A673 (cell line): ENCODE data around the gene ZNF740. TPM values are rescaled to one million over a fixed set of nuclear protein-coding genes. Genes with fewer than 3 reads are reported as not detected.

Experiments
- Bru-seq: library from RNA; stranded (reverse); fragments of 400-500 nt; gene quantifications from one replicate; lab custom pipeline; 2021; lab: Mats Ljungman, UMichigan
- BruChase-seq, 2 experiments: library from RNA; stranded (reverse); fragments of 400-500 nt; gene quantifications; one replicate each; lab custom pipeline; 2021; lab: Mats Ljungman, UMichigan
- BruUV-seq: library from RNA; stranded (reverse); fragments of 400-500 nt; replicated peaks from 2 replicates; lab custom pipeline; 2021; lab: Mats Ljungman, UMichigan
- CTCF ChIA-PET: fragments of 300-600 bp; sonication (Branson Sonifier 250); formaldehyde crosslinking; loops from one replicate; lab custom pipeline; 2022; ENCODE audit warnings: antibody characterized with exemption; lab: Charles Lee
- POLR2A ChIA-PET: fragments of 300-600 bp; sonication (Branson Sonifier 250); formaldehyde crosslinking; loops from one replicate; lab custom pipeline; 2022; ENCODE audit warnings: antibody characterized with exemption; ENCODE audit not compliant: low non-redundant PET; lab: Charles Lee
- DNase-seq: peaks from one replicate; pipeline ENCODE4 v3.0.0-alpha.2; 2015; ENCODE audit warnings: low spot score
- H3K27ac ChIP-seq: fragments of 200-600 bp; sonication (generic); 2 replicates; pipeline ENCODE4 v1.5.1; 2016; ENCODE audit warnings: mixed run types, low read depth, mild to moderate bottlenecking, mixed read lengths, antibody characterized with exemption, low read length; ENCODE audit not compliant: poor library complexity, severe bottlenecking
- H3K27me3 ChIP-seq: fragments of 200-600 bp; sonication (generic); replicated peaks from 2 replicates; pipeline ENCODE4 v1.6.1; 2017; ENCODE audit warnings: mixed run types, low read depth, mild to moderate bottlenecking, mixed read lengths, antibody characterized with exemption, low read length; ENCODE audit not compliant: insufficient read depth, poor library complexity
- H3K36me3 ChIP-seq: fragments of 200-600 bp; sonication (generic); 2 replicates; pipeline ENCODE4 v1.6.1; 2016; ENCODE audit warnings: mixed run types, mild to moderate bottlenecking, mixed read lengths, antibody characterized with exemption, low read length; ENCODE audit not compliant: insufficient read depth, poor library complexity, severe bottlenecking
- H3K4me1 ChIP-seq: fragments of 200-600 bp; sonication (generic); 2 replicates; pipeline ENCODE4 v1.6.1; 2017; ENCODE audit warnings: mixed run types, mild to moderate bottlenecking, mixed read lengths, antibody characterized with exemption, low read length; ENCODE audit not compliant: insufficient read depth, poor library complexity, severe bottlenecking
- H3K4me3 ChIP-seq: fragments of 200-600 bp; sonication (generic); 2 replicates; pipeline ENCODE4 v1.5.1; 2016; ENCODE audit warnings: low read depth, mixed run types, mild to moderate bottlenecking, mixed read lengths, low read length; ENCODE audit not compliant: poor library complexity, severe bottlenecking
- H3K9me3 ChIP-seq: fragments of 200-600 bp; sonication (generic); 2 replicates; pipeline ENCODE4 v1.6.1; 2016; ENCODE audit warnings: mixed run types, low read depth, mild to moderate bottlenecking, mixed read lengths, antibody characterized with exemption, low read length; ENCODE audit not compliant: poor library complexity, severe bottlenecking
- EZH2 ChIP-seq: fragments of 200-600 bp; sonication (generic); IDR thresholded peaks from 2 replicates; pipeline ENCODE4 v1.6.1; 2017; ENCODE audit warnings: borderline replicate concordance, low read depth, mild to moderate bottlenecking, mixed read lengths, antibody characterized with exemption, low read length; ENCODE audit not compliant: poor library complexity, severe bottlenecking
- intact Hi-C: fragments of 100-400 bp; cut with micrococcal nuclease; formaldehyde crosslinking; loops from one replicate; pipeline ENCODE4 v1.10.0; 2022; ENCODE audit not compliant: unreplicated experiment
- long read RNA-seq: library from polyadenylated mRNA; stranded (forward); transcript quantifications from one replicate; pipeline ENCODE4 v2.0.0, GENCODE V29; 2022
- total RNA-seq: library from RNA; stranded (reverse); gene quantifications from 2 replicates; pipeline ENCODE4 v1.2.3, GENCODE V29; 2021
- TF ChIP-seq, protein P1 (sequence below): fragments of 300-800, 200-600 bp; sonication (generic); conservative IDR thresholded peaks from 2 replicates; pipeline ENCODE4 v1.5.1; 2017; ENCODE audit warnings: low read depth, mild to moderate bottlenecking, antibody characterized with exemption, low read length, moderate library complexity, mixed read lengths

ZNF740 gene, protein sequence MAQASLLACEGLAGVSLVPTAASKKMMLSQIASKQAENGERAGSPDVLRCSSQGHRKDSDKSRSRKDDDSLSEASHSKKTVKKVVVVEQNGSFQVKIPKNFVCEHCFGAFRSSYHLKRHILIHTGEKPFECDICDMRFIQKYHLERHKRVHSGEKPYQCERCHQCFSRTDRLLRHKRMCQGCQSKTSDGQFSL
- 48.6 and 50.3 TPM in 2 replicates for total RNA-seq
- percentile 80 among the genes with signal in this experiment for Bru-seq, nascent RNA
- BruChase-seq, experiment 1, labeled RNA remaining after a 2-hour chase: percentile 89 among the genes with signal in this experiment
- percentile 74 among the genes with signal in this experiment for BruChase-seq, experiment 2, labeled RNA remaining after a 6-hour chase
- long read RNA-seq, partial matches to known transcripts: 0 of 7 reads
- long read RNA-seq, other reads (novel, unspliced or antisense): 7 of 7 reads

DNA sequence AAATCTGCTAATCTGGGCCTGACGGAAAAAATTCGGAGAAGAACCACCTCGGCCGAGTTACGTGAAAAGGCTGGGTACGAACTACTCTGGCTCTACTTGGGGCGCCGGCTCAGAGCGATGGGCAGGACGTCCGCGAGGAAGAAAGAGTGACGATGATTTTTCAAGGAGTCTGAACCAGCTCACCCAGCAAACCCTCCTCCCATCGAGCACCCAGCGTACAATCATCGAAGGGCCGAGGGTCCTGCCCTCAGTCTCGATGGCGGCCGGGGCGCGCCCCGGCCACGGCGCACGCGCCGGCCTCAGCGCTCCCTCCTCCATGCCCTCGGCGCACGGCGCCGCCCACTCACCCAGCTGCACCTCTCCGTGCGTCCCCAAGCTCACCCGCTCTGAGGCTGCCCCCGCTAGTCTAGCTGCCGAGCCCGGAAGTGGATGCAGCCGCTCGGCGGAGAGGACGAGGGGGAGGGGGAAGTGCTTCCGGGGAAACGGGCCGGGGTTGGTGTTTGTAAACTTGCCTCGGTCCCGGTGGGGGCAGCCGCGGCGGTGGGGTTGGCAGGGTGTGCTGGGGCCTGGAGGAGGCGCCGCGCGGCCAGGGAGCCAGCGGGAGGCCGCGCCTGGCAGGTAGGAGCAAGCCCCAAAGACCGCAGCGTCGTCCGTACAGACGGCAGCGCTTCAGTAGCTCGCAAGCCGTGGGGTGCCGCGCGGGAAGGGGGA lies at the start of gene ZNF740, which contains the start of gene CSAD:
TSS of gene ZNF740 (plus strand) at position 503 of the 711 bp plus-strand sequence. CDS start 1,262 bp downstream, outside the sequence.
TSS of gene CSAD (minus strand) at position 706 of the 711 bp plus-strand sequence. CDS start 7,455 bp downstream, outside the sequence.
- Histone ChIP-seq H3K4me3 (peak within 1 kb of the TSS; percentile 68), H3K27ac (peak within 1 kb of the TSS; percentile 93), H3K9me3 (no peaks in the 10 kb centered on the region), H3K4me1 (peaks cover 29% of the 10 kb centered on the region), H3K36me3 (peaks cover 36% of the 10 kb centered on the region), H3K27me3 (no peaks in the 10 kb centered on the region)
- BruUV-seq: no TSS peak
- ChIA-PET POLR2A (interaction anchor here (0.6 kb wide), 2 partner anchors 119 to 478 kb away, joined by 15 to 16 read pairs; partner anchors contain the start of gene MYG1), CTCF (interaction anchor here (0.5 to 1.4 kb wide), 5 partner anchors 21 to 312 kb away, joined by 3 to 9 read pairs (median 3); no protein-coding TSS in a partner anchor)
- DNase-seq: peak; percentile 99
- intact Hi-C loops: loop anchor here (5.0 kb wide), 1 partner anchor 113 kb away; no protein-coding TSS in a partner anchor
- TF ChIP-seq, protein P1, sequence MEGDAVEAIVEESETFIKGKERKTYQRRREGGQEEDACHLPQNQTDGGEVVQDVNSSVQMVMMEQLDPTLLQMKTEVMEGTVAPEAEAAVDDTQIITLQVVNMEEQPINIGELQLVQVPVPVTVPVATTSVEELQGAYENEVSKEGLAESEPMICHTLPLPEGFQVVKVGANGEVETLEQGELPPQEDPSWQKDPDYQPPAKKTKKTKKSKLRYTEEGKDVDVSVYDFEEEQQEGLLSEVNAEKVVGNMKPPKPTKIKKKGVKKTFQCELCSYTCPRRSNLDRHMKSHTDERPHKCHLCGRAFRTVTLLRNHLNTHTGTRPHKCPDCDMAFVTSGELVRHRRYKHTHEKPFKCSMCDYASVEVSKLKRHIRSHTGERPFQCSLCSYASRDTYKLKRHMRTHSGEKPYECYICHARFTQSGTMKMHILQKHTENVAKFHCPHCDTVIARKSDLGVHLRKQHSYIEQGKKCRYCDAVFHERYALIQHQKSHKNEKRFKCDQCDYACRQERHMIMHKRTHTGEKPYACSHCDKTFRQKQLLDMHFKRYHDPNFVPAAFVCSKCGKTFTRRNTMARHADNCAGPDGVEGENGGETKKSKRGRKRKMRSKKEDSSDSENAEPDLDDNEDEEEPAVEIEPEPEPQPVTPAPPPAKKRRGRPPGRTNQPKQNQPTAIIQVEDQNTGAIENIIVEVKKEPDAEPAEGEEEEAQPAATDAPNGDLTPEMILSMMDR: no peak
- no peak for TF ChIP-seq EZH2

DNA sequence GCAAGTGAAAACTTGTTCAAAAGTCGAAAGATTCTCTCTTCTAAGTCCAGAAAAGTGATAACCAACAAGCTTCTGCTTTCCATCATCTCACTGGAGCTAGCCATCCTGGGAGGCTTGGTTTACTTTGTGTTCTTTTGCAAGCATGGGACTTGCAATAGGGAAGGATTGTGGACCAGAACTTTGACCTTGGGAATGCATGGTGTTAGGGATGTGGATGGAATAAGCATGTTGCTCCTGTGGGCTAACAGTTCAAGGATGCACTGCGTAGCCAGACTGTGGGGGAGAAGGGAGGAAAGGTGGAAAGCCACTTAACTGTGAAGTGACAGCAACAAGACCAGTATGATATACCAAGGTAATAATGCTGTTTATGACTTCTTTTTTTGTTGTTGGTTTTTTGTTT lies 48.7 kb upstream of the ZNF740 start:
- Histone ChIP-seq H3K4me1 (no peaks in the 10 kb centered on the region), H3K9me3 (no peaks in the 10 kb centered on the region), H3K4me3 (no peak overlapping the region), H3K27me3 (no peaks in the 10 kb centered on the region), H3K36me3 (no peaks in the 10 kb centered on the region), H3K27ac (no peak overlapping the region)
- CTCF ChIA-PET: no interaction called here
- POLR2A ChIA-PET: no interaction called here
- no TSS peak for BruUV-seq
- intact Hi-C loops: no loop called here
- DNase-seq: no peak
- TF ChIP-seq EZH2: no peak
- TF ChIP-seq, protein P1: no peak

DNA sequence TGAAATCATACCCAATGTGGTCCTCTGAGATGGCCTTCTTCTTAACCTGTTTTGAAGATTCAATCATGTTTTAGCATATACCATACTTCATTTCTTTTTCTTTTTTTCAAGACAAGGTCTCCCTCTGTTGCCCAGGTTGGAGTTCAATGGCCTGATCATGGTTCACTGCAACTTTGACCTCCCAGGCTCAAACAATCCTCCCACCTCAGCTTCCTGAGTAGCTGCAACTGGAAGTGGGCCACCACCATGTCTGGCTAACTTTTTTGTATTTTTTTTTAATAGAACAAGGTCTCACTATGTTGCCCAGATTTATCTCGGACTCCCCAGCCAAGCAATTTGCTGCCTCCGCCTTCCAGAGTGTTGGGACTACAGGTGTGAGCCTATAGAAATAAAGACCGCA lies 46.8 kb upstream of the ZNF740 start:
- Histone ChIP-seq H3K4me3 (no peak overlapping the region), H3K27me3 (no peaks in the 10 kb centered on the region), H3K36me3 (no peaks in the 10 kb centered on the region), H3K4me1 (no peaks in the 10 kb centered on the region), H3K9me3 (no peaks in the 10 kb centered on the region), H3K27ac (no peak overlapping the region)
- ChIA-PET POLR2A (no interaction called here), CTCF (interaction anchor here (0.6 kb wide), 1 partner anchor 63 kb away, joined by 3 read pairs; no protein-coding TSS in a partner anchor)
- no peak for DNase-seq
- intact Hi-C loops: no loop called here
- BruUV-seq: no TSS peak
- no peak for TF ChIP-seq EZH2
- TF ChIP-seq, protein P1: no peak
